Panc1 (cell line): ENCODE measurements around the gene C2CD3. TPM values are rescaled to one million over a fixed set of nuclear protein-coding genes. Genes with fewer than 3 reads are reported as not detected.

Experiments
- ATAC-seq: fragments of 200-7000 bp; cut with Tn5 transposase; 2 replicates; pipeline ENCODE4 v1.9.1; 2020; ENCODE audit warnings: mild to moderate bottlenecking, moderate library complexity
- BruUV-seq: library from RNA; stranded (reverse); fragments of 400-500 nt; replicated peaks from 2 replicates; lab custom pipeline; 2021; lab: Mats Ljungman, UMichigan
- CTCF ChIA-PET: fragments of 300-600 bp; sonication (Branson Sonifier 250); formaldehyde crosslinking; loops from one replicate; lab custom pipeline; 2022; ENCODE audit warnings: antibody characterized with exemption; lab: Charles Lee
- POLR2A ChIA-PET: fragments of 300-600 bp; sonication (Branson Sonifier 250); formaldehyde crosslinking; loops from one replicate; lab custom pipeline; 2022; ENCODE audit warnings: antibody characterized with exemption; lab: Charles Lee
- DNase-seq: peaks from one replicate; pipeline ENCODE4 v3.0.0-alpha.2; 2010; ENCODE audit warnings: low read depth, low spot score
- H3K27ac ChIP-seq: 2 replicates; pipeline ENCODE4 v1.5.1; 2011; ENCODE audit warnings: mild to moderate bottlenecking, low read length, inconsistent platforms
- H3K27me3 ChIP-seq: fragments of 200-500 bp; sonication (Bioruptor generic); 2 replicates; pipeline ENCODE4 v1.6.0; 2014; ENCODE audit warnings: low read length, inconsistent platforms; ENCODE audit not compliant: control insufficient read depth, insufficient read depth
- H3K36me3 ChIP-seq: fragments of 200-500 bp; sonication (Bioruptor generic); 2 replicates; pipeline ENCODE4 v1.5.1; 2014; ENCODE audit warnings: inconsistent platforms, mild to moderate bottlenecking, low read length, moderate library complexity; ENCODE audit not compliant: control insufficient read depth, insufficient read depth
- H3K4me1 ChIP-seq: 2 replicates; pipeline ENCODE4 v1.5.1; 2011; ENCODE audit warnings: inconsistent platforms, mild to moderate bottlenecking, low read length, moderate library complexity; ENCODE audit not compliant: control insufficient read depth, insufficient read depth
- H3K4me3 ChIP-seq, 2 experiments: 2 replicates each; pipeline ENCODE4 v1.5.1; 2011 to 2012; ENCODE audit warnings: low read depth in 2 of 2, low read length in 2 of 2, mild to moderate bottlenecking in 2 of 2, inconsistent platforms in 1 of 2, moderate library complexity in 1 of 2
- H3K9me3 ChIP-seq: fragments of 200-500 bp; sonication (Bioruptor generic); 2 replicates; pipeline ENCODE4 v1.5.1; 2014; ENCODE audit warnings: low read depth, mild to moderate bottlenecking, inconsistent platforms, low read length, moderate library complexity; ENCODE audit not compliant: control insufficient read depth, insufficient read depth
- POLR2AphosphoS5 ChIP-seq: IDR thresholded peaks from 2 replicates; pipeline ENCODE4 v1.6.1; 2012; ENCODE audit warnings: mild to moderate bottlenecking, low read depth, low read length, moderate library complexity
- SIN3A ChIP-seq: IDR thresholded peaks from 2 replicates; pipeline ENCODE4 v1.6.1; 2012; ENCODE audit warnings: low read depth, mild to moderate bottlenecking, low read length, moderate library complexity, borderline replicate concordance; ENCODE audit not compliant: insufficient read depth
- TCF7L2 ChIP-seq: IDR thresholded peaks from 2 replicates; pipeline ENCODE4 v1.6.1; 2011; ENCODE audit warnings: mild to moderate bottlenecking, low read depth, low read length, inconsistent platforms
- in situ Hi-C: cut with HindIII; loops from 2 replicates; pipeline ENCODE4 v1.10.0; 2016; ENCODE audit warnings: low sequenced_read_pairs, low pct_unique_long_range_greater_than_20kb
- intact Hi-C: fragments of 100-400 bp; cut with micrococcal nuclease; formaldehyde crosslinking; loops from one replicate; pipeline ENCODE4 v1.10.0; 2022; ENCODE audit not compliant: unreplicated experiment
- total RNA-seq: library from RNA; stranded (reverse); gene quantifications from one replicate; pipeline ENCODE4 v1.2.1, GENCODE V29; 2021; ENCODE audit not compliant: unreplicated experiment
- TF ChIP-seq, protein P1 (sequence below): fragments of 450-650 bp; IDR thresholded peaks from 2 replicates; pipeline ENCODE4 v1.5.1; 2017; ENCODE audit warnings: mild to moderate bottlenecking
- TF ChIP-seq, protein P2 (sequence below), 2 experiments: IDR thresholded peaks; 2 replicates each; pipeline ENCODE4 v1.6.1; 2011 to 2012; ENCODE audit warnings: low read depth in 2 of 2, control low read depth in 1 of 2, low read length in 1 of 2, mild to moderate bottlenecking in 1 of 2, moderate library complexity in 1 of 2; ENCODE audit not compliant: insufficient read depth in 1 of 2

Gene C2CD3
- total RNA-seq, 1 experiment from 2014 or later = 51.8 TPM

- Histone ChIP-seq H3K9me3 (no peaks in the 10 kb centered on the region), H3K27me3 (no peaks in the 10 kb centered on the region), H3K27ac (no peak overlapping the region), H3K4me1 (peaks cover 12% of the 10 kb centered on the region; the same call in 1 of the 2 replicates), H3K4me3 (no peak overlapping the region), H3K36me3 (no peaks in the 10 kb centered on the region; the same call in 1 of the 2 replicates)
- TF ChIP-seq POLR2AphosphoS5 (no peak), SIN3A (no peak), TCF7L2 (no peak)
- TF ChIP-seq, protein P1, sequence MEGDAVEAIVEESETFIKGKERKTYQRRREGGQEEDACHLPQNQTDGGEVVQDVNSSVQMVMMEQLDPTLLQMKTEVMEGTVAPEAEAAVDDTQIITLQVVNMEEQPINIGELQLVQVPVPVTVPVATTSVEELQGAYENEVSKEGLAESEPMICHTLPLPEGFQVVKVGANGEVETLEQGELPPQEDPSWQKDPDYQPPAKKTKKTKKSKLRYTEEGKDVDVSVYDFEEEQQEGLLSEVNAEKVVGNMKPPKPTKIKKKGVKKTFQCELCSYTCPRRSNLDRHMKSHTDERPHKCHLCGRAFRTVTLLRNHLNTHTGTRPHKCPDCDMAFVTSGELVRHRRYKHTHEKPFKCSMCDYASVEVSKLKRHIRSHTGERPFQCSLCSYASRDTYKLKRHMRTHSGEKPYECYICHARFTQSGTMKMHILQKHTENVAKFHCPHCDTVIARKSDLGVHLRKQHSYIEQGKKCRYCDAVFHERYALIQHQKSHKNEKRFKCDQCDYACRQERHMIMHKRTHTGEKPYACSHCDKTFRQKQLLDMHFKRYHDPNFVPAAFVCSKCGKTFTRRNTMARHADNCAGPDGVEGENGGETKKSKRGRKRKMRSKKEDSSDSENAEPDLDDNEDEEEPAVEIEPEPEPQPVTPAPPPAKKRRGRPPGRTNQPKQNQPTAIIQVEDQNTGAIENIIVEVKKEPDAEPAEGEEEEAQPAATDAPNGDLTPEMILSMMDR = no peak
- TF ChIP-seq, protein P2, sequence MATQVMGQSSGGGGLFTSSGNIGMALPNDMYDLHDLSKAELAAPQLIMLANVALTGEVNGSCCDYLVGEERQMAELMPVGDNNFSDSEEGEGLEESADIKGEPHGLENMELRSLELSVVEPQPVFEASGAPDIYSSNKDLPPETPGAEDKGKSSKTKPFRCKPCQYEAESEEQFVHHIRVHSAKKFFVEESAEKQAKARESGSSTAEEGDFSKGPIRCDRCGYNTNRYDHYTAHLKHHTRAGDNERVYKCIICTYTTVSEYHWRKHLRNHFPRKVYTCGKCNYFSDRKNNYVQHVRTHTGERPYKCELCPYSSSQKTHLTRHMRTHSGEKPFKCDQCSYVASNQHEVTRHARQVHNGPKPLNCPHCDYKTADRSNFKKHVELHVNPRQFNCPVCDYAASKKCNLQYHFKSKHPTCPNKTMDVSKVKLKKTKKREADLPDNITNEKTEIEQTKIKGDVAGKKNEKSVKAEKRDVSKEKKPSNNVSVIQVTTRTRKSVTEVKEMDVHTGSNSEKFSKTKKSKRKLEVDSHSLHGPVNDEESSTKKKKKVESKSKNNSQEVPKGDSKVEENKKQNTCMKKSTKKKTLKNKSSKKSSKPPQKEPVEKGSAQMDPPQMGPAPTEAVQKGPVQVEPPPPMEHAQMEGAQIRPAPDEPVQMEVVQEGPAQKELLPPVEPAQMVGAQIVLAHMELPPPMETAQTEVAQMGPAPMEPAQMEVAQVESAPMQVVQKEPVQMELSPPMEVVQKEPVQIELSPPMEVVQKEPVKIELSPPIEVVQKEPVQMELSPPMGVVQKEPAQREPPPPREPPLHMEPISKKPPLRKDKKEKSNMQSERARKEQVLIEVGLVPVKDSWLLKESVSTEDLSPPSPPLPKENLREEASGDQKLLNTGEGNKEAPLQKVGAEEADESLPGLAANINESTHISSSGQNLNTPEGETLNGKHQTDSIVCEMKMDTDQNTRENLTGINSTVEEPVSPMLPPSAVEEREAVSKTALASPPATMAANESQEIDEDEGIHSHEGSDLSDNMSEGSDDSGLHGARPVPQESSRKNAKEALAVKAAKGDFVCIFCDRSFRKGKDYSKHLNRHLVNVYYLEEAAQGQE (IDR thresholded peaks at IDR 0.05; ENCODE audit: insufficient read depth in 1 of 2, low read depth in 2 of 2, low read length in 1 of 2) = no peak
- intact Hi-C loops = no loop called here
- ChIA-PET CTCF (no interaction called here), POLR2A (interaction anchor here (0.6 to 0.7 kb wide), 2 partner anchors 39 to 81 kb away, joined by 3 to 4 read pairs; no protein-coding TSS in a partner anchor)
- in situ Hi-C loops = no loop called here
- no peak for ATAC-seq
- no TSS peak for BruUV-seq
- DNase-seq = no peak
Measured at GRCh38 chr11:74175920-74176319, 5.1 kb upstream of the C2CD3 start.

GRCh38 chr11:74171997-74172396, 1.2 kb upstream of the C2CD3 start:
- intact Hi-C loops (no loop called here), in situ Hi-C loops (no loop called here)
- TF ChIP-seq, protein P1 = no peak
- TF ChIP-seq, protein P2 (IDR thresholded peaks at IDR 0.05; ENCODE audit: insufficient read depth in 1 of 2, low read depth in 2 of 2, low read length in 1 of 2) = no peak
- TF ChIP-seq SIN3A (no peak), POLR2AphosphoS5 (no peak), TCF7L2 (no peak)
- H3K27ac ChIP-seq = peak overlapping the region; percentile 99
- ATAC-seq = no peak
- DNase-seq = no peak
- CTCF ChIA-PET = no interaction called here
- H3K4me3 ChIP-seq = peak overlapping the region; percentile 96 to 97
- peaks cover 28% of the 10 kb centered on the region for H3K4me1 ChIP-seq
- H3K27me3 ChIP-seq = no peaks in the 10 kb centered on the region
- TSS peak; percentile 74 for BruUV-seq
- H3K36me3 ChIP-seq = peaks cover 17% of the 10 kb centered on the region
- POLR2A ChIA-PET = interaction anchor here (1.1 kb wide), 1 partner anchor 15 kb away, joined by 3 read pairs; no protein-coding TSS in a partner anchor
- no peaks in the 10 kb centered on the region for H3K9me3 ChIP-seq
